Smooth muscle cell of the coronary artery (primary cell): Measurements from ENCODE around the gene WLS. TPM values are rescaled to one million over a fixed set of nuclear protein-coding genes. Genes with fewer than 3 reads are reported as not detected.

Source experiments
- total RNA-seq: library from RNA; depleted of rRNA; stranded (reverse); fragments of >200 nt; gene quantifications from 2 replicates; pipeline ENCODE4 v1.2.3, GENCODE V29; 2014; ENCODE audit warnings: low replicate concordance

Gene WLS
- total RNA-seq, result 61.0 and 92.7 TPM in 2 replicates

GRCh38 chr1:68232289-68233148 is at the start of gene WLS:
Gene WLS, minus strand, starts transcription at chr1:68232523. Its CDS starts 224 bp downstream, at chr1:68232299.

Other genes with a start within 250 kb of the WLS start
- 2.9 and 3.8 TPM in 2 replicates for gene DIRAS3, start 181.9 kb downstream of the WLS start, total RNA-seq
- gene RPE65, start 217.4 kb upstream of the WLS start, total RNA-seq, result not detected in 2 replicates